Measurements from ENCODE around the gene XBP1.

- no peak for TF ChIP-seq POLR2A (IDR thresholded peaks at IDR 0.05; ENCODE audit: extremely low read depth, insufficient read length)
- peak; percentile 94 for TF ChIP-seq CTCF (IDR thresholded peaks at IDR 0.05; ENCODE audit: low read depth, low read length)
- no peak for TF ChIP-seq MYC (IDR thresholded peaks at IDR 0.05; ENCODE audit: low read depth, low read length)
Measured at GRCh38 chr22:28829358-28830181, 29.2 kb upstream of the XBP1 start.

Measured in NB4 (cell line).